ENCODE data around the gene DGCR2.

DNA sequence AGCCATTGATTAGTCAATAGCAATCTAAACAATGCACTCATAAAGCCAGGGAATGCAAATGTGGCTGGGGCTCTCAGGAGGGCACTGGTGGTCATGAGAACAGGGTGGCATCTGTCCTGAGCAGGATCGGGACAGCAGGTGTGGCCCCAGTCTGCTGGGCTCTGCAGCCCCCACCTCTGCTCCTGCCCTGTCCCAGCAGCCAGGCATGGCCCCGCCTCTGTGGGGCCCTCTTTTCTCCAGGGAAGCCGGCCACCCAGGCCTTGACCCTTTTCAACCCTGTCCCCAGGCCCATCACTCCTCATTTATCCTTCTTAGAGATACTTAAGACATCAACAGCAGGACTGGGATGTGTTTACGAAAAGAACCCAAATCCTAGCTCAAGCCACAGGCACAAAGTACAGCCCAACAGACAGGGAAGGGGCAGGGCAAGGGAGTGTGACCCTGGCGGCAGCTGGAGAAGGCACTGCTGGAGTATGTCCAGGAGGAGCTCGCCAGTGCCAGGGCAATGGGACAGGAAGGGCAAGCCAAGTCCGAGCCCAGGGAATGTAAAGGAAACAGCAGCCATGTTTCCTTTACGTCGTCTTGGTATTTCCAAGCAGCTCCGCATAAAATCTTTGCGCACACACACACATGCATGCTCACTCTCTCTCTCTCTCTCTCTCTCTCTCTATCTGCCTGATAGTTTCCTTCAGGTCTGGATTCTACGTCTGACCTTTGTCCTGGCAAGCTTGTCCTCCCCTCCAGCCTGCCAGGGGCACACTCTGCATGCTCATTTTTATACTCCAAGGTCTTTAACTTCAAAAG is 59.9 kb downstream of the DGCR2 start:
- TF ChIP-seq ZNF274 (IDR thresholded peaks at IDR 0.05; ENCODE audit: low read depth, low read length) = no peak
- TF ChIP-seq YY1 (IDR thresholded peaks at IDR 0.05; ENCODE audit: insufficient read depth, insufficient read length) = no peak
- TF ChIP-seq SUZ12 (IDR thresholded peaks at IDR 0.05; ENCODE audit: extremely low read depth, insufficient read depth, insufficient read length) = no peak
